Measurements from ENCODE around the gene CDH4.
A peak's percentile ranks its signal among the peaks of the same experiment; 100 is the strongest.

Gene CDH4

GRCh38 chr20:61514805-61515505 lies 262.9 kb downstream of the CDH4 start:
- TF ChIP-seq REST (IDR thresholded peaks at IDR 0.05; ENCODE audit: insufficient read depth in 1 of 2, low read depth in 2 of 2, low read length in 2 of 2) (no peak), TAF1 (IDR thresholded peaks at IDR 0.05; ENCODE audit: borderline replicate concordance, insufficient read depth, low read length) (no peak), SIN3A (IDR thresholded peaks at IDR 0.05; ENCODE audit: borderline replicate concordance, insufficient read depth, low read length) (no peak), POLR2AphosphoS5 (IDR thresholded peaks at IDR 0.05; ENCODE audit: low read depth, low read length) (0 out of 2 replicates have a peak, but pooled peaks have one; percentile 23)

DNA sequence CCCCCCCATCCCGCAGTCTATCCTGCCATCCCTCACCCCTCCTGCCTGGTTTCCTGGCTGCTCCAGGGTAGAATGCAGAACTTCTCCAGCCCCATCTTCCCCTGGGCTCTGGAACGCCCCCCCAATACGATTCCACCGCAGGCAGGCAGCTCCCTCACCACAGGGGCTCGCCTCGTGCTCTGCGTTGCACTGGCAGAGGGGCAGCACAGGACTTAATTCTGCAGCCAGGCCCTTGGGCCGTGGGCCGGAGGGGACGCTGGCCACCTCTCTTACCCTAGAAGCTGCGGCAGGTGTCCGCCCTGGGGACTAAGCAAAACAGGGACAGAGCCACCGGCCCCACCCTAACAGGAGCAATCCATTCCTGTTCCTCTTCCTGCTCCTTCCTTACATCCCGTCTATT lies 263.9 kb downstream of the CDH4 start:
- TF ChIP-seq FOXP2 (optimal IDR thresholded peaks at IDR 0.05; ENCODE audit: borderline replicate concordance, extremely low read depth, extremely low read length, insufficient read depth) = no peak
- no peak for TF ChIP-seq TAF1 (IDR thresholded peaks at IDR 0.05; ENCODE audit: borderline replicate concordance, insufficient read depth, low read length)
- no peak for TF ChIP-seq POLR2AphosphoS5 (IDR thresholded peaks at IDR 0.05; ENCODE audit: low read depth, low read length)
- TF ChIP-seq SIN3A (IDR thresholded peaks at IDR 0.05; ENCODE audit: borderline replicate concordance, insufficient read depth, low read length) = no peak
- TF ChIP-seq REST (IDR thresholded peaks at IDR 0.05; ENCODE audit: insufficient read depth in 1 of 2, low read depth in 2 of 2, low read length in 2 of 2) = no peak

- TF ChIP-seq SIN3A (IDR thresholded peaks at IDR 0.05; ENCODE audit: borderline replicate concordance, insufficient read depth, low read length) (no peak), FOXP2 (optimal IDR thresholded peaks at IDR 0.05; ENCODE audit: borderline replicate concordance, extremely low read depth, extremely low read length, insufficient read depth) (no peak), REST (IDR thresholded peaks at IDR 0.05; ENCODE audit: insufficient read depth in 1 of 2, low read depth in 2 of 2, low read length in 2 of 2) (no peak), TAF1 (IDR thresholded peaks at IDR 0.05; ENCODE audit: borderline replicate concordance, insufficient read depth, low read length) (no peak), POLR2AphosphoS5 (IDR thresholded peaks at IDR 0.05; ENCODE audit: low read depth, low read length) (no peak)
Measured at GRCh38 chr20:61516346-61517208, 264.5 kb downstream of the CDH4 start.

- TF ChIP-seq POLR2AphosphoS5 (IDR thresholded peaks at IDR 0.05; ENCODE audit: low read depth, low read length) = no peak
Measured at GRCh38 chr20:61517419-61517818, 265.4 kb downstream of the CDH4 start.

- TF ChIP-seq SIN3A (IDR thresholded peaks at IDR 0.05; ENCODE audit: borderline replicate concordance, insufficient read depth, low read length) = no peak
- no peak for TF ChIP-seq FOXP2 (optimal IDR thresholded peaks at IDR 0.05; ENCODE audit: borderline replicate concordance, extremely low read depth, extremely low read length, insufficient read depth)
Measured at GRCh38 chr20:61518424-61518951, 266.4 kb downstream of the CDH4 start.

GRCh38 chr20:61519488-61519887 lies 267.4 kb downstream of the CDH4 start:
- TF ChIP-seq POLR2AphosphoS5 (IDR thresholded peaks at IDR 0.05; ENCODE audit: low read depth, low read length) (no peak), TAF1 (IDR thresholded peaks at IDR 0.05; ENCODE audit: borderline replicate concordance, insufficient read depth, low read length) (no peak), SIN3A (IDR thresholded peaks at IDR 0.05; ENCODE audit: borderline replicate concordance, insufficient read depth, low read length) (no peak), REST (IDR thresholded peaks at IDR 0.05; ENCODE audit: insufficient read depth in 1 of 2, low read depth in 2 of 2, low read length in 2 of 2) (no peak), FOXP2 (optimal IDR thresholded peaks at IDR 0.05; ENCODE audit: borderline replicate concordance, extremely low read depth, extremely low read length, insufficient read depth) (no peak)

All from PFSK-1 (cell line).